Adrenal gland (tissue), 12 donors: ENCODE data around the gene VWA3B. TPM values are rescaled to one million over a fixed set of nuclear protein-coding genes. Genes with fewer than 3 reads are reported as not detected.

ENCODE experiments used
- DNase-seq, 7 donors: peaks; one replicate each; pipeline ENCODE4 v3.0.0-alpha.2; 2019 to 2020
- H3K27ac ChIP-seq, 5 donors: fragments of 200-600 bp; sonication (generic) in 4 of 5; 1 replicate in 3 of 5; 2 replicates in 2 of 5; pipeline versions ENCODE4 v1.5.1 to v1.8.0; 2016 to 2020; ENCODE audit warnings: mild to moderate bottlenecking in 1 of 5
- H3K27me3 ChIP-seq: fragments of 200-600 bp; 2 replicates; pipeline ENCODE4 v1.8.0; 2021
- H3K36me3 ChIP-seq, 2 donors: fragments of 200-600 bp; replicated peaks in 1 of 2; 1 replicate in 1 of 2; 2 replicates in 1 of 2; pipeline versions ENCODE4 v1.5.1 to v1.8.0; 2018 to 2022
- H3K4me1 ChIP-seq, 2 donors: fragments of 200-600 bp; replicated peaks in 1 of 2; 1 replicate in 1 of 2; 2 replicates in 1 of 2; pipeline versions ENCODE4 v1.5.1 to v1.8.0; 2018 to 2021
- H3K4me3 ChIP-seq, 4 donors: fragments of 200-600 bp; sonication (generic) in 3 of 4; one replicate each; pipeline ENCODE4 v1.5.1; 2016 to 2018
- H3K9me3 ChIP-seq, 3 donors: fragments of 200-600 bp; sonication (generic) in 1 of 3; replicated peaks in 1 of 3; 1 replicate in 2 of 3; 2 replicates in 1 of 3; pipeline versions ENCODE4 v1.5.1 to v1.8.0; 2016 to 2021
- CTCF ChIP-seq, 6 experiments: fragments of 450-650 bp in 4 of 6; fragments of 200-600 bp in 2 of 6; sonication (generic) in 1 of 6; IDR thresholded peaks; 1 replicate in 5 of 6; 2 replicates in 1 of 6; pipeline versions ENCODE4 v1.5.1 to v1.8.0; 2016 to 2021; ENCODE audit warnings: antibody characterized with exemption in 6 of 6, mild to moderate bottlenecking in 2 of 6, moderate library complexity in 1 of 6
- POLR2A ChIP-seq, 2 donors: fragments of 450-650 bp; IDR thresholded peaks; one replicate each; pipeline ENCODE4 v1.6.1; 2017; ENCODE audit warnings: antibody characterized with exemption in 2 of 2, mild to moderate bottlenecking in 2 of 2, moderate library complexity in 1 of 2
- WGBS, 4 donors: extraction: QIAGEN DNeasy Blood & Tissue Kit in 2 of 4; methylation state at CpG; one replicate each; pipeline versions ENCODE4 v1.1.5 to v1.1.7; 2013 to 2017; 5-methylcytosine and 5-hydroxymethylcytosine counted together
- intact Hi-C, 2 donors: fragments of 100-400 bp; cut with DNase I; formaldehyde crosslinking; loops; one replicate each; pipeline versions ENCODE4 v1.14.1 to v1.15.0; 2022 to 2023
- polyA plus RNA-seq, 3 donors: library from polyadenylated mRNA; stranded (reverse); fragments of 200-250 nt in 2 of 3; fragments of 350-450 nt in 1 of 3; fragmentation: Illumina TruSeq in 1 of 3; extraction: RNeasy Lipid Tissue Mini Kit (QIAGEN cat#74804) in 1 of 3; gene quantifications; one replicate each; pipeline ENCODE4 v1.2.3, GENCODE V29; 2013 to 2014
- total RNA-seq, 9 donors: library from RNA; depleted of rRNA in 4 of 9; stranded (reverse); fragments of >200 nt in 4 of 9; fragments of 120-200 nt in 1 of 9; fragmentation: NEBNext Ultra II Directional in 1 of 9; extraction: Animal tissue kit (Norgen Biotek cat#: 25700) in 1 of 9; gene quantifications; one replicate each; pipeline versions ENCODE4 v1.1.0 to v1.2.4, GENCODE V29; 2013 to 2023
- donor health status: healthy with polysubstance abuse.
- donor health status: Bipolar disorder and iron deficiency.
- donor health status: DM: yes; HTN: yes; CAD: no.
- donor health status: DM: no; HTN: no; CAD: no.
- donor health status: DM: no; HTN: no; CAD: no.
- donor health status: DM: yes; HTN: yes; CAD: no.

VWA3B gene
- total and polyA plus RNA-seq, 12 donors: 0.07 to 0.33 (median 0.17) TPM; not detected in 8

- DNase-seq: no peak
- no peaks in the 10 kb centered on the region for H3K27me3 ChIP-seq
- no peak overlapping the region for H3K4me3 ChIP-seq
- TF ChIP-seq POLR2A (IDR thresholded peaks at IDR 0.05): no peak
- no peak for TF ChIP-seq CTCF (IDR thresholded peaks at IDR 0.05)
- H3K27ac ChIP-seq: no peak overlapping the region
- no peaks in the 10 kb centered on the region for H3K9me3 ChIP-seq
- WGBS, 4 donors: 80 to 91% (median 90%) methylated on average over 3 of the region's 3 CpGs
- H3K36me3 ChIP-seq: no peaks in the 10 kb centered on the region
- H3K4me1 ChIP-seq: no peaks in the 10 kb centered on the region
- intact Hi-C loops: no loop called here
These were observed 270.9 kb downstream of the VWA3B start for GRCh38 chr2:98357849-98358248.

GRCh38 chr2:98359986-98360385 is 273.0 kb downstream of the VWA3B start:
- no peak overlapping the region for H3K27ac ChIP-seq
- no peaks in the 10 kb centered on the region for H3K36me3 ChIP-seq
- intact Hi-C loops: no loop called here
- TF ChIP-seq CTCF (IDR thresholded peaks at IDR 0.05) (no peak), POLR2A (IDR thresholded peaks at IDR 0.05) (no peak)
- WGBS, 4 donors: 86 to 96% (median 90%) methylated on average over 1 of the region's 1 CpG; no CpG with 5 or more reads in 1 of the 4 donors
- no peaks in the 10 kb centered on the region for H3K27me3 ChIP-seq
- no peaks in the 10 kb centered on the region for H3K9me3 ChIP-seq
- DNase-seq: no peak
- H3K4me3 ChIP-seq: no peak overlapping the region
- H3K4me1 ChIP-seq: no peaks in the 10 kb centered on the region

Other genes starting within 250 kb of the VWA3B start
- gene TMEM131, start 91.2 kb upstream of the VWA3B start, total RNA-seq: 10 to 100 TPM; 19.5 to 57.5 (median 34.5) TPM
- 10 to 100 TPM; 13.7 to 37.0 (median 15.4) TPM for gene TMEM131, start 91.2 kb upstream of the VWA3B start, polyA plus RNA-seq